Measurements from ENCODE around the gene USP7.

DNA sequence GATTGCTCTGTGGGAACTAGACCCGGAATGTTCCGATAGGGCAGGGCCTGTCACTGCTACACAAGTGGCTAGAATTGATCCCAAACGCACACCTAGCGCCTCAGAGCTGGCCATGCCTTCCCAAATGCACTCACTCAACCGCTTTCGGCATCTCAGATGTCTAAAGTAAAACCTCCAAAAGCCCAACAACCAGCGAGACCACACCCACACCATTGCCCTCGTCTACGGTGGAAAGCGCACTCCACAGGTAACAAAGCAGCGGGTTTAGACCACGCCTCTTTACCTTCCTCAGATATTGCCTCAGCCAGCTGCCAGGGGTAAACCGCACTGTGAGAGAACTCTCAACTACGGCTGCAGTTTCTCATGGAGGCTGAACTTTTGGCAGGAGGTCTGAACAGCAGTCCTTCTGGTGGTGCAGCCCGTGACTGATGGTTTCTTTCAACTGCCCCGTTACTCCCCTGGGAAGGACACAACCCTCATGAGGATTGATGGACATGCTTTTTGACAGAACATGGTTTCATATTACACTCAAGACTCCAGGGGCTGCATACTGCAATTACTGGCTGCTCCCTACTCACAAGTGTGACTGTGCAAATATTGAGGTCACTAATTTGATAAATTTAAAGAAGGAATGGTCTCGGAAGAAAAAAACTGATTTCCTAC is 34.5 kb downstream of the USP7 start:
- TF ChIP-seq, protein P1, sequence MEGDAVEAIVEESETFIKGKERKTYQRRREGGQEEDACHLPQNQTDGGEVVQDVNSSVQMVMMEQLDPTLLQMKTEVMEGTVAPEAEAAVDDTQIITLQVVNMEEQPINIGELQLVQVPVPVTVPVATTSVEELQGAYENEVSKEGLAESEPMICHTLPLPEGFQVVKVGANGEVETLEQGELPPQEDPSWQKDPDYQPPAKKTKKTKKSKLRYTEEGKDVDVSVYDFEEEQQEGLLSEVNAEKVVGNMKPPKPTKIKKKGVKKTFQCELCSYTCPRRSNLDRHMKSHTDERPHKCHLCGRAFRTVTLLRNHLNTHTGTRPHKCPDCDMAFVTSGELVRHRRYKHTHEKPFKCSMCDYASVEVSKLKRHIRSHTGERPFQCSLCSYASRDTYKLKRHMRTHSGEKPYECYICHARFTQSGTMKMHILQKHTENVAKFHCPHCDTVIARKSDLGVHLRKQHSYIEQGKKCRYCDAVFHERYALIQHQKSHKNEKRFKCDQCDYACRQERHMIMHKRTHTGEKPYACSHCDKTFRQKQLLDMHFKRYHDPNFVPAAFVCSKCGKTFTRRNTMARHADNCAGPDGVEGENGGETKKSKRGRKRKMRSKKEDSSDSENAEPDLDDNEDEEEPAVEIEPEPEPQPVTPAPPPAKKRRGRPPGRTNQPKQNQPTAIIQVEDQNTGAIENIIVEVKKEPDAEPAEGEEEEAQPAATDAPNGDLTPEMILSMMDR (IDR thresholded peaks at IDR 0.05) = no peak
- no peak for TF ChIP-seq POLR2A (IDR thresholded peaks at IDR 0.05)

Measured in Peyer's patch (tissue), 4 donors.